PFSK-1 (cell line): ENCODE data around the gene MRPS15.

Experiments used
- FOXP2 ChIP-seq: optimal IDR thresholded peaks from 2 replicates; pipeline ENCODE3; 2011; ENCODE audit warnings: borderline replicate concordance, control low read depth, inconsistent platforms; ENCODE audit not compliant: insufficient read depth; ENCODE audit errors: extremely low read length, extremely low read depth
- POLR2AphosphoS5 ChIP-seq: IDR thresholded peaks from 2 replicates; pipeline ENCODE4 v1.6.1; 2012; ENCODE audit warnings: low read depth, mild to moderate bottlenecking, control low read depth, low read length, moderate library complexity
- REST ChIP-seq, 2 experiments: IDR thresholded peaks; 2 replicates each; pipeline versions ENCODE4 v1.6.1 to v1.8.0; 2011 to 2012; ENCODE audit warnings: low read depth in 2 of 2, low read length in 2 of 2, control low read depth in 1 of 2, inconsistent platforms in 1 of 2, mild to moderate bottlenecking in 1 of 2, moderate library complexity in 1 of 2; ENCODE audit not compliant: insufficient read depth in 1 of 2
- SIN3A ChIP-seq: IDR thresholded peaks from 2 replicates; pipeline ENCODE4 v1.6.1; 2012; ENCODE audit warnings: mild to moderate bottlenecking, low read length, moderate library complexity, borderline replicate concordance; ENCODE audit not compliant: insufficient read depth
- TAF1 ChIP-seq: IDR thresholded peaks from 2 replicates; pipeline ENCODE4 v1.6.1; 2012; ENCODE audit warnings: low read length, control low read depth, borderline replicate concordance; ENCODE audit not compliant: insufficient read depth

Gene MRPS15

DNA sequence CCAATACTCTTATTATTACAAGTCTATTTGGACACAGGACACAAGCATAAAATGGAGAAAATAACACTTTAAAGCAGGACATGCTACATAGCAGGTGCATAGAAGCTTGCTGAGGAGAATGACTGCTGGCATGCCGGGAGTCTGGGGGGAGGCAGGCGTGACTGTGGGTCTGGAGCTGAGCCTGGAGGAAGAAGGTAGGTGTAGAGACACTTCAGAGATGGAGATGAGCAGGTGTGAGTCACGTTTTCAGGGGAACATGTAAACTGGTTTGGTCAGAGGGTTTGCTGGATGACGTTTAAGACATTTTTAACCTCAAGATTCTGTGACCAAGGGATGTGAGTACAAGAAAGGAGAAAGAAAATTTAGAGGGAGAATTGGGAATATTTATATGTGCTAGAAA, 38.4 kb downstream of the MRPS15 start:
- TF ChIP-seq SIN3A: no peak
- no peak for TF ChIP-seq TAF1
- TF ChIP-seq REST (IDR thresholded peaks at IDR 0.05; ENCODE audit: insufficient read depth in 1 of 2, low read depth in 2 of 2, low read length in 2 of 2): no peak
- TF ChIP-seq FOXP2: no peak
- no peak for TF ChIP-seq POLR2AphosphoS5

- no peak for TF ChIP-seq SIN3A
- TF ChIP-seq TAF1: no peak
- no peak for TF ChIP-seq POLR2AphosphoS5
- TF ChIP-seq FOXP2: no peak
- no peak for TF ChIP-seq REST (IDR thresholded peaks at IDR 0.05; ENCODE audit: insufficient read depth in 1 of 2, low read depth in 2 of 2, low read length in 2 of 2)
Observed at GRCh38 chr1:36421649-36422048, 42.5 kb downstream of the MRPS15 start.

DNA sequence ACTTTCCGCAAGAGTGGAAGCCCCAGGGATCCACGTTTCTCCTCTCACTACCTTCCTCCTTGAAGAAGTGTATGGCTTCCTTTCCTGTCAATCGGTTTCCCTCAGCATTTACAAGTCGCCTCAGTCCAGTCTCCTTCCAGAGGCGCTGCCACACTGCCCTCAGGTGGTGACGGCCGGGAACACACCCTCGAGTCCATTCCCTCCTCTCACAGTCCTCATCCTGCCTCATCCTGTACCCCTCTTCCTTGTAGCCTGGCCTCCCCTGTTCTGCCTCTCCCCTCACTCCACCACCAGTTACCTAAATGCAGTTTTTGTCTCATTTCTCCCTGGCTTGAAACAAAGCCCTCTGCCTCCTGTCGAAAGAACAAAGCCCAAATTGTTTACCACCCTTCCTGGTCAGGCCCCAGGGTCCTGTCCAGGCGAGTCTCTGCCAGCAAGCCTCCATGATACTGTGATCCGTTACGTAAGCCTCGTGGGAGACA, 43.3 kb downstream of the MRPS15 start:
- TF ChIP-seq POLR2AphosphoS5 (no peak), FOXP2 (no peak), TAF1 (no peak), SIN3A (no peak), REST (IDR thresholded peaks at IDR 0.05; ENCODE audit: insufficient read depth in 1 of 2, low read depth in 2 of 2, low read length in 2 of 2) (no peak)

DNA sequence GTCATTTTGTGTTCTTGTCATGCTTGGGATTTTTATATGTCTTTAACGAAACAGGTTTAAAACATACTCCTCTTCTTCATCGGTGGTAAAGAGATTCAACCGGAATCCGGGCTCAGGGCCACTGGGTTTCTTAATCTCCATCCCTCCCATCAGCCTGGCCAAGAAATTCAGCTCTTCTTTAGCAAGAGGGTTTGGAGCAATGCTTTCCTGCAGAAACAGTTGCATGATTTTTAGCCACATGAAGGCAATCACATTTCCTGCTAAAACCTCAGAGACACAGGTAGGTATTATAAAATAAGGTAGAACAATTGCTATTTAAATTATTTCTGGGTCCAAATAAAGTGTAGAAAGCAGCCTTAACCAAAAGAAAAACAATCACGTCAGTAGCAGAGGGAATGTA, 43.8 kb downstream of the MRPS15 start:
- TF ChIP-seq FOXP2 (no peak), POLR2AphosphoS5 (no peak), SIN3A (no peak), TAF1 (no peak), REST (IDR thresholded peaks at IDR 0.05; ENCODE audit: insufficient read depth in 1 of 2, low read depth in 2 of 2, low read length in 2 of 2) (no peak)

GRCh38 chr1:36419569-36419968, 44.6 kb downstream of the MRPS15 start:
- no peak for TF ChIP-seq REST (IDR thresholded peaks at IDR 0.05; ENCODE audit: insufficient read depth in 1 of 2, low read depth in 2 of 2, low read length in 2 of 2)
- no peak for TF ChIP-seq SIN3A
- TF ChIP-seq POLR2AphosphoS5: no peak
